Measurements from ENCODE around the gene TERT.
"Not testable (repeated sequence)": the region's sequence is repeated elsewhere in the genome, so short reads cannot be mapped to it uniquely, and the experiment has no call there.

GRCh38 chr5:1342711-1343110, 47.8 kb upstream of the TERT start:
- not testable (repeated sequence) for TF ChIP-seq CTCF (conservative IDR thresholded peaks at IDR 0.05; ENCODE audit: low read depth, low read length); POLR2A (IDR thresholded peaks at IDR 0.05; ENCODE audit: low read depth, low read length); MXI1 (IDR thresholded peaks at IDR 0.05; ENCODE audit: borderline replicate concordance, low read depth, low read length); RCOR1 (IDR thresholded peaks at IDR 0.05; ENCODE audit: insufficient replicate concordance, low read length); FOS (IDR thresholded peaks at IDR 0.05; ENCODE audit: low read depth, low read length); RAD21 (IDR thresholded peaks at IDR 0.05; ENCODE audit: low read length); MAZ (IDR thresholded peaks at IDR 0.05; ENCODE audit: borderline replicate concordance, low read depth, low read length); MAFK (IDR thresholded peaks at IDR 0.05; ENCODE audit: low read depth, low read length)
